HepG2 (cell line): Measurements from ENCODE around the gene PDE2A. TPM values are rescaled to one million over a fixed set of nuclear protein-coding genes. Genes with fewer than 3 reads are reported as not detected.

Source experiments
- ATAC-seq: fragments of 200-7000 bp; cut with Tn5 transposase; 3 replicates; pipeline ENCODE4 v1.9.1; 2020; ENCODE audit warnings: mild to moderate bottlenecking, moderate library complexity
- BruUV-seq: library from RNA; stranded (reverse); fragments of 400-500 nt; replicated peaks from 2 replicates; lab custom pipeline; 2021; lab: Mats Ljungman, UMichigan
- CTCF ChIA-PET: fragments of 300-600 bp; formaldehyde crosslinking; extraction: SDS; loops from one replicate; lab custom pipeline; 2021; ENCODE audit warnings: low total read pairs, inconsistent platforms, low intra/inter-chr PET ratio; lab: Yijun Ruan, JAX
- POLR2A ChIA-PET: fragments of 350-600 bp; sonication (Branson Sonifier 250); formaldehyde crosslinking; loops from one replicate; lab custom pipeline; 2020; ENCODE audit warnings: antibody characterized with exemption, inconsistent platforms; lab: Yijun Ruan, JAX
- DNase-seq: peaks from one replicate; pipeline ENCODE4 v3.0.0-alpha.2; 2015; ENCODE audit warnings: low spot score
- FAIRE-seq: peaks from 3 replicates; lab custom pipeline; 2011; peaks lifted over from hg19 to GRCh38; lab: Jason Lieb, UNC
- H2AFZ ChIP-seq: one replicate; pipeline ENCODE4 v1.6.1; 2011; ENCODE audit warnings: low read length, inconsistent platforms
- H3K27ac ChIP-seq: fragments of 300-600 bp; 3 replicates; pipeline ENCODE4 v1.8.0; 2011; ENCODE audit warnings: mixed run types, mild to moderate bottlenecking, mixed read lengths, low read length, inconsistent platforms; ENCODE audit not compliant: insufficient read depth; ENCODE audit errors: extremely low read length
- H3K27me3 ChIP-seq, 2 experiments: fragments of 200-600 bp in 1 of 2; 2 replicates in 1 of 2; 3 replicates in 1 of 2; pipeline versions ENCODE4 v1.6.0 to v1.8.0; 2011; ENCODE audit warnings: low read length in 2 of 2, mild to moderate bottlenecking in 2 of 2, moderate library complexity in 2 of 2, inconsistent platforms in 1 of 2; ENCODE audit not compliant: insufficient read depth in 2 of 2, control insufficient read depth in 1 of 2
- H3K36me3 ChIP-seq, 2 experiments: fragments of 200-600 bp in 1 of 2; replicated peaks in 1 of 2; 2 replicates in 1 of 2; 3 replicates in 1 of 2; pipeline versions ENCODE4 v1.5.1 to v1.8.0; 2011; ENCODE audit warnings: low read length in 2 of 2, inconsistent platforms in 1 of 2; ENCODE audit not compliant: insufficient read depth in 2 of 2, control insufficient read depth in 1 of 2
- H3K4me1 ChIP-seq: 2 replicates; pipeline ENCODE4 v1.5.1; 2012; ENCODE audit warnings: low read length, inconsistent platforms; ENCODE audit not compliant: insufficient read depth
- H3K4me2 ChIP-seq: 2 replicates; pipeline ENCODE4 v1.6.0; 2011; ENCODE audit warnings: low read depth, low read length, inconsistent platforms
- H3K4me3 ChIP-seq, 3 experiments: fragments of 200-600 bp in 1 of 3; sonication (generic), shearing (Covaris generic) in 1 of 3; replicated peaks in 1 of 3; 2 replicates each; pipeline ENCODE4 v1.5.1; 2011 to 2016; ENCODE audit warnings: low read length in 3 of 3, inconsistent platforms in 2 of 3, low read depth in 2 of 3, mild to moderate bottlenecking in 2 of 3, control low read depth in 1 of 3, mixed read lengths in 1 of 3; ENCODE audit not compliant: insufficient read depth in 1 of 3
- H3K79me2 ChIP-seq: one replicate; pipeline ENCODE4 v1.6.1; 2011; ENCODE audit warnings: low read length, inconsistent platforms; ENCODE audit not compliant: insufficient read depth
- H3K9ac ChIP-seq: 2 replicates; pipeline ENCODE4 v1.6.0; 2011; ENCODE audit warnings: mild to moderate bottlenecking, low read depth, low read length, inconsistent platforms; ENCODE audit not compliant: insufficient read depth
- H3K9me3 ChIP-seq: 2 replicates; pipeline ENCODE4 v1.5.1; 2012; ENCODE audit warnings: mild to moderate bottlenecking, low read length
- H4K20me1 ChIP-seq: 2 replicates; pipeline ENCODE4 v1.6.0; 2011; ENCODE audit warnings: inconsistent platforms, mild to moderate bottlenecking, low read length, moderate library complexity; ENCODE audit not compliant: insufficient read depth
- ARHGAP35 ChIP-seq: sonication (generic); formaldehyde crosslinking; IDR thresholded peaks from 2 replicates; pipeline ENCODE4 v1.9.0; 2022; ENCODE audit warnings: mild to moderate bottlenecking, inconsistent platforms, moderate library complexity, missing genetic modification reagents, borderline replicate concordance
- BORCS8-MEF2B ChIP-seq: sonication (generic); formaldehyde crosslinking; IDR thresholded peaks from 2 replicates; pipeline ENCODE4 v1.8.0; 2022; ENCODE audit warnings: mild to moderate bottlenecking, missing genetic modification reagents
- ELF4 ChIP-seq: sonication (generic); formaldehyde crosslinking; IDR thresholded peaks from 2 replicates; pipeline ENCODE4 v1.5.0; 2020; ENCODE audit warnings: missing genetic modification reagents, mild to moderate bottlenecking, moderate library complexity, borderline replicate concordance
- FOXJ3 ChIP-seq: sonication (generic); formaldehyde crosslinking; IDR thresholded peaks from 2 replicates; pipeline ENCODE4 v1.4.0; 2020; ENCODE audit warnings: missing genetic modification reagents, mild to moderate bottlenecking, borderline replicate concordance
- FOXK1 ChIP-seq: sonication (generic); formaldehyde crosslinking; IDR thresholded peaks from 2 replicates; pipeline ENCODE4 v1.4.0; 2020; ENCODE audit warnings: low read depth, missing genetic modification reagents, borderline replicate concordance
- HNRNPUL1 ChIP-seq: fragments of 200-400 bp; formaldehyde crosslinking; IDR thresholded peaks from 2 replicates; pipeline ENCODE4 v1.6.1; 2017; ENCODE audit warnings: low read depth, mild to moderate bottlenecking, low read length, moderate library complexity
- SRSF1 ChIP-seq: fragments of 200-400 bp; formaldehyde crosslinking; optimal IDR thresholded peaks from 2 replicates; pipeline ENCODE3; 2017; ENCODE audit warnings: mild to moderate bottlenecking, low read depth, low read length, moderate library complexity
- ZBTB42 ChIP-seq: sonication (generic); formaldehyde crosslinking; IDR thresholded peaks from 2 replicates; pipeline ENCODE4 v1.5.0; 2020; ENCODE audit warnings: mild to moderate bottlenecking, missing genetic modification reagents
- ZC3H13 ChIP-seq: sonication (generic); formaldehyde crosslinking; IDR thresholded peaks from 2 replicates; pipeline ENCODE4 v1.8.1; 2023; ENCODE audit warnings: mild to moderate bottlenecking, missing genetic modification reagents, moderate library complexity
- ZNF24 ChIP-seq: fragments of 450-650 bp; IDR thresholded peaks from 2 replicates; pipeline ENCODE4 v1.6.1; 2017; ENCODE audit warnings: antibody characterized with exemption, mild to moderate bottlenecking
- ZNF335 ChIP-seq: sonication (generic); formaldehyde crosslinking; IDR thresholded peaks from 2 replicates; pipeline ENCODE4 v1.4.0; 2020; ENCODE audit warnings: missing genetic modification reagents
- ZNF703 ChIP-seq: sonication (generic); formaldehyde crosslinking; IDR thresholded peaks from 2 replicates; pipeline ENCODE4 v1.5.1; 2020; ENCODE audit warnings: missing genetic modification reagents, mild to moderate bottlenecking, moderate library complexity, borderline replicate concordance
- ZNF780A ChIP-seq: sonication (generic); formaldehyde crosslinking; IDR thresholded peaks from 2 replicates; pipeline ENCODE4 v1.8.0; 2022; ENCODE audit warnings: mild to moderate bottlenecking, missing genetic modification reagents, moderate library complexity
- ZNF782 ChIP-seq: sonication (generic); formaldehyde crosslinking; IDR thresholded peaks from 2 replicates; pipeline ENCODE4 v1.4.0; 2020; ENCODE audit warnings: missing genetic modification reagents, mild to moderate bottlenecking, borderline replicate concordance
- ZSCAN20 ChIP-seq: sonication (generic); formaldehyde crosslinking; IDR thresholded peaks from 2 replicates; pipeline ENCODE4 v1.4.0; 2020; ENCODE audit warnings: missing genetic modification reagents, mild to moderate bottlenecking, borderline replicate concordance
- WGBS: methylation state at CpG from one replicate; pipeline ENCODE4 v1.1.6; 2017; ENCODE audit warnings: low lambda C conversion rate; 5-methylcytosine and 5-hydroxymethylcytosine counted together
- in situ Hi-C: cut with HindIII; loops from 2 replicates; pipeline ENCODE4 v1.10.0; 2017; ENCODE audit warnings: low pct_unique_long_range_greater_than_20kb; ENCODE audit not compliant: extremely low pct_ligation_motif_present
- intact Hi-C: fragments of 100-400 bp; cut with micrococcal nuclease; formaldehyde crosslinking; loops from one replicate; pipeline ENCODE4 v1.10.0; 2022; ENCODE audit not compliant: unreplicated experiment
- polyA plus RNA-seq, 8 experiments: library from polyadenylated mRNA; depleted of rRNA in 3 of 8; stranded (reverse) in 7 of 8; unstranded in 1 of 8; fragments of >200 nt; fragmentation: Illumina TruSeq in 4 of 8; extraction: Trizol in 4 of 8; gene quantifications; 2 replicates each; pipeline versions ENCODE4 v1.2.1 to v1.2.3, GENCODE V29; 2011 to 2016; ENCODE audit warnings: low read depth in 4 of 8, missing spikeins in 1 of 8, mixed read lengths in 1 of 8; ENCODE audit not compliant: insufficient read depth in 1 of 8
- total RNA-seq, 5 experiments: library from RNA; depleted of rRNA; stranded (reverse); fragments of >200 nt; fragmentation: Illumina TruSeq; extraction: Trizol; gene quantifications; 2 replicates each; pipeline ENCODE4 v1.2.3, GENCODE V29; 2016; ENCODE audit warnings: low read depth in 1 of 5
- TF ChIP-seq, protein P1 (sequence below): sonication (generic); formaldehyde crosslinking; IDR thresholded peaks from 2 replicates; pipeline ENCODE4 v1.5.0; 2020; ENCODE audit warnings: mild to moderate bottlenecking, missing genetic modification reagents, borderline replicate concordance
- TF ChIP-seq, protein P2 (sequence below): sonication (generic); formaldehyde crosslinking; IDR thresholded peaks from 2 replicates; pipeline ENCODE4 v1.8.1; 2023; ENCODE audit warnings: mild to moderate bottlenecking, moderate library complexity, missing genetic modification reagents

The PDE2A gene
- total and polyA plus RNA-seq, 2 of the 13 experiments (the other 11 are each of a cell fraction or from before 2014, with no cell fraction given): 3.1 TPM; not detected in 1

DNA sequence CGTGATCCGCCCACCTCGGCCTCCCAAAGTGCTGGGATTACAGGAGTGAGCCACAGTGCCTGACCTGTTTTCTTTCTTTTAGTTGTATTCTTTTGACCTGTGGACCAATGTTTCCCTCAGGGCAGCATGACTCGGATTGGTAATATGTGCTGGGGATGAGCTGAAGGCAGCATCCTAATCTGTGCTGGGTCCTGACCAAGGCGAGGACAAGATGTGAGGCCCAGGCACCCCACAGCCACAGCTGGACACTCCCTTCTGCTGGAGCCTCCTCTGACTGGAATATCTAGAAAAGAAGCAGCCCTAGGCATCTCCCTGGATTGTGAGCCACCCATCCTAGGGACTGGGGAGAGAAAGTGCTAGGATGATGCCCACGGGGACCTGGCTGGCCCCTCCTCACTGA, 105.4 kb downstream of the PDE2A start:
- intact Hi-C loops (no loop called here), in situ Hi-C loops (no loop called here)
- ATAC-seq (no peak), DNase-seq (no peak), FAIRE-seq (no peak)
- no peak overlapping the region for H3K4me2 ChIP-seq
- no peak overlapping the region for H2AFZ ChIP-seq
- 9% methylated on average over 4 of the region's 6 CpGs for WGBS
- H3K9me3 ChIP-seq: no peaks in the 10 kb centered on the region
- ChIA-PET CTCF (no interaction called here), POLR2A (no interaction called here)
- H3K9ac ChIP-seq: no peak overlapping the region
- no peaks in the 10 kb centered on the region for H4K20me1 ChIP-seq
- no peaks in the 10 kb centered on the region for H3K79me2 ChIP-seq
- no peaks in the 10 kb centered on the region for H3K36me3 ChIP-seq
- no peaks in the 10 kb centered on the region for H3K4me1 ChIP-seq
- peaks cover 3 to 36% of the 10 kb centered on the region in 2 experiments; a peak in 4 of 5 replicates for H3K27me3 ChIP-seq
- H3K4me3 ChIP-seq: no peak overlapping the region
- no TSS peak for BruUV-seq
- no peak overlapping the region for H3K27ac ChIP-seq
- TF ChIP-seq ARHGAP35 (CRISPR knock-in tag) (no peak), ZBTB42 (CRISPR knock-in tag) (no peak), ZSCAN20 (CRISPR knock-in tag) (no peak), ZNF24 (no peak), ZC3H13 (CRISPR knock-in tag) (no peak), SRSF1 (no peak), ZNF335 (no peak), BORCS8-MEF2B (CRISPR knock-in tag) (no peak), FOXK1 (CRISPR knock-in tag) (no peak), FOXJ3 (CRISPR knock-in tag) (no peak), HNRNPUL1 (no peak), ZNF703 (CRISPR knock-in tag) (no peak), ELF4 (CRISPR knock-in tag) (no peak), ZNF780A (no peak), ZNF782 (CRISPR knock-in tag) (no peak)
- TF ChIP-seq, protein P1, sequence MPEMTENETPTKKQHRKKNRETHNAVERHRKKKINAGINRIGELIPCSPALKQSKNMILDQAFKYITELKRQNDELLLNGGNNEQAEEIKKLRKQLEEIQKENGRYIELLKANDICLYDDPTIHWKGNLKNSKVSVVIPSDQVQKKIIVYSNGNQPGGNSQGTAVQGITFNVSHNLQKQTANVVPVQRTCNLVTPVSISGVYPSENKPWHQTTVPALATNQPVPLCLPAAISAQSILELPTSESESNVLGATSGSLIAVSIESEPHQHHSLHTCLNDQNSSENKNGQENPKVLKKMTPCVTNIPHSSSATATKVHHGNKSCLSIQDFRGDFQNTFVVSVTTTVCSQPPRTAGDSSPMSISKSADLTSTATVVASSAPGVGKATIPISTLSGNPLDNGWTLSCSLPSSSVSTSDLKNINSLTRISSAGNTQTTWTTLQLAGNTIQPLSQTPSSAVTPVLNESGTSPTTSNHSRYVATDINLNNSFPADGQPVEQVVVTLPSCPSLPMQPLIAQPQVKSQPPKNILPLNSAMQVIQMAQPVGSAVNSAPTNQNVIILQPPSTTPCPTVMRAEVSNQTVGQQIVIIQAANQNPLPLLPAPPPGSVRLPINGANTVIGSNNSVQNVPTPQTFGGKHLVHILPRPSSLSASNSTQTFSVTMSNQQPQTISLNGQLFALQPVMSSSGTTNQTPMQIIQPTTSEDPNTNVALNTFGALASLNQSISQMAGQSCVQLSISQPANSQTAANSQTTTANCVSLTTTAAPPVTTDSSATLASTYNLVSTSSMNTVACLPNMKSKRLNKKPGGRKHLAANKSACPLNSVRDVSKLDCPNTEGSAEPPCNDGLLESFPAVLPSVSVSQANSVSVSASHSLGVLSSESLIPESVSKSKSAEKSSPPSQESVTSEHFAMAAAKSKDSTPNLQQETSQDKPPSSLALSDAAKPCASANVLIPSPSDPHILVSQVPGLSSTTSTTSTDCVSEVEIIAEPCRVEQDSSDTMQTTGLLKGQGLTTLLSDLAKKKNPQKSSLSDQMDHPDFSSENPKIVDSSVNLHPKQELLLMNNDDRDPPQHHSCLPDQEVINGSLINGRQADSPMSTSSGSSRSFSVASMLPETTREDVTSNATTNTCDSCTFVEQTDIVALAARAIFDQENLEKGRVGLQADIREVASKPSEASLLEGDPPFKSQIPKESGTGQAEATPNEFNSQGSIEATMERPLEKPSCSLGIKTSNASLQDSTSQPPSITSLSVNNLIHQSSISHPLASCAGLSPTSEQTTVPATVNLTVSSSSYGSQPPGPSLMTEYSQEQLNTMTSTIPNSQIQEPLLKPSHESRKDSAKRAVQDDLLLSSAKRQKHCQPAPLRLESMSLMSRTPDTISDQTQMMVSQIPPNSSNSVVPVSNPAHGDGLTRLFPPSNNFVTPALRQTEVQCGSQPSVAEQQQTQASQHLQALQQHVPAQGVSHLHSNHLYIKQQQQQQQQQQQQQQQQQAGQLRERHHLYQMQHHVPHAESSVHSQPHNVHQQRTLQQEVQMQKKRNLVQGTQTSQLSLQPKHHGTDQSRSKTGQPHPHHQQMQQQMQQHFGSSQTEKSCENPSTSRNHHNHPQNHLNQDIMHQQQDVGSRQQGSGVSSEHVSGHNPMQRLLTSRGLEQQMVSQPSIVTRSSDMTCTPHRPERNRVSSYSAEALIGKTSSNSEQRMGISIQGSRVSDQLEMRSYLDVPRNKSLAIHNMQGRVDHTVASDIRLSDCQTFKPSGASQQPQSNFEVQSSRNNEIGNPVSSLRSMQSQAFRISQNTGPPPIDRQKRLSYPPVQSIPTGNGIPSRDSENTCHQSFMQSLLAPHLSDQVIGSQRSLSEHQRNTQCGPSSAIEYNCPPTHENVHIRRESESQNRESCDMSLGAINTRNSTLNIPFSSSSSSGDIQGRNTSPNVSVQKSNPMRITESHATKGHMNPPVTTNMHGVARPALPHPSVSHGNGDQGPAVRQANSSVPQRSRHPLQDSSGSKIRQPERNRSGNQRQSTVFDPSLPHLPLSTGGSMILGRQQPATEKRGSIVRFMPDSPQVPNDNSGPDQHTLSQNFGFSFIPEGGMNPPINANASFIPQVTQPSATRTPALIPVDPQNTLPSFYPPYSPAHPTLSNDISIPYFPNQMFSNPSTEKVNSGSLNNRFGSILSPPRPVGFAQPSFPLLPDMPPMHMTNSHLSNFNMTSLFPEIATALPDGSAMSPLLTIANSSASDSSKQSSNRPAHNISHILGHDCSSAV (CRISPR knock-in tag): no peak
- TF ChIP-seq, protein P2, sequence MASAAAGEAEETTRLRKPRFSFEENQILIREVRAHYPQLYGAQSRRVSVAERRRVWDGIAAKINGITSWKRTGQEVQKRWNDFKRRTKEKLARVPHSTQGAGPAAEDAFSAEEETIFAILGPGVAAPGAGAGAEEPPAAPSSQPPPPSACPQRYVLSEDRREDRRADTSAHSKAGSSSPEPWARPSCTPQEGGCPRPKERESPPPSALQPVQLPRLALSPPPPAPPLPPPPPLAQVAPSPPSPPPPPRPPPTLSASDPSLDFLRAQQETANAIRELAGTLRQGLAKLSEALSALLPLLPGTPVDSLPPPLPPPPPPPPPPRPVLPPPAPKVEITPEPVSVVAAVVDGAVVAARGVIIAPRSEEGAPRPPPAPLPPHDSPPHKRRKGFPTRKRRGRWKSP (CRISPR knock-in tag): no peak
